Sigmoid colon (tissue), 7 donors: ENCODE measurements around the gene TULP1. TPM values are rescaled to one million over a fixed set of nuclear protein-coding genes. Genes with fewer than 3 reads are reported as not detected.
A peak's percentile ranks its signal among the peaks of the same experiment; 100 is the strongest.

Experiments used
- DNase-seq: peaks from one replicate; pipeline ENCODE4 v3.0.0-alpha.2; 2019
- H3K27ac ChIP-seq, 4 donors: fragments of 200-600 bp; sonication (generic); one replicate each; pipeline ENCODE4 v1.5.1; 2016 to 2019; ENCODE audit warnings: mild to moderate bottlenecking in 1 of 4
- H3K27me3 ChIP-seq, 3 donors: fragments of 200-600 bp; sonication (generic); one replicate each; pipeline ENCODE4 v1.5.1; 2019; ENCODE audit warnings: mild to moderate bottlenecking in 1 of 3
- H3K36me3 ChIP-seq, 4 donors: fragments of 200-600 bp; sonication (generic); one replicate each; pipeline ENCODE4 v1.5.1; 2016 to 2019
- H3K4me1 ChIP-seq, 4 donors: fragments of 200-600 bp; sonication (generic); one replicate each; pipeline ENCODE4 v1.5.1; 2017 to 2019
- H3K4me3 ChIP-seq, 4 donors: fragments of 200-600 bp; sonication (generic); one replicate each; pipeline ENCODE4 v1.5.1; 2017 to 2019; ENCODE audit warnings: mild to moderate bottlenecking in 2 of 4, moderate library complexity in 1 of 4
- H3K9me3 ChIP-seq, 4 donors: fragments of 200-600 bp in 3 of 4; sonication (generic) in 3 of 4; one replicate each; pipeline versions ENCODE4 v1.5.1 to v1.6.1; 2013 to 2019
- EP300 ChIP-seq, 4 donors: sonication (generic); formaldehyde crosslinking; IDR thresholded peaks; one replicate each; pipeline ENCODE4 v1.6.1; 2017; ENCODE audit warnings: antibody characterized with exemption in 4 of 4
- POLR2A ChIP-seq, 2 donors: fragments of 450-650 bp; IDR thresholded peaks; one replicate each; pipeline ENCODE4 v1.6.1; 2016; ENCODE audit warnings: antibody characterized with exemption in 2 of 2, mild to moderate bottlenecking in 2 of 2, moderate library complexity in 2 of 2
- POLR2AphosphoS5 ChIP-seq, 4 donors: sonication (generic); formaldehyde crosslinking; IDR thresholded peaks; one replicate each; pipeline ENCODE4 v1.6.1; 2017; ENCODE audit warnings: antibody characterized with exemption in 4 of 4
- WGBS, 2 donors: extraction: QIAGEN DNeasy Blood & Tissue Kit; methylation state at CpG; one replicate each; pipeline ENCODE4 v1.1.7; 2013; 5-methylcytosine and 5-hydroxymethylcytosine counted together
- intact Hi-C: fragments of 100-400 bp; cut with DNase I; formaldehyde crosslinking; loops from one replicate; pipeline ENCODE4 v1.15.1; 2023
- polyA plus RNA-seq, 3 donors: library from polyadenylated mRNA; stranded (reverse); fragments of 200-250 nt; gene quantifications; one replicate each; pipeline ENCODE4 v1.2.3, GENCODE V29; 2013
- total RNA-seq, 4 donors: library from RNA; depleted of rRNA; stranded (reverse); fragments of >200 nt; gene quantifications; one replicate each; pipeline ENCODE4 v1.1.0, GENCODE V29; 2016
- TF ChIP-seq, protein P1 (sequence below), 4 experiments: fragments of 450-650 bp in 3 of 4; fragments of 200-600 bp in 1 of 4; IDR thresholded peaks; one replicate each; pipeline ENCODE4 v1.5.1; 2016 to 2019; ENCODE audit warnings: antibody characterized with exemption in 4 of 4, mild to moderate bottlenecking in 3 of 4, moderate library complexity in 2 of 4
- donor health status: healthy with polysubstance abuse.
- donor health status: Bipolar disorder and iron deficiency.
- donor health status: healthy.

Gene TULP1
- total and polyA plus RNA-seq, 7 donors = not detected

DNA sequence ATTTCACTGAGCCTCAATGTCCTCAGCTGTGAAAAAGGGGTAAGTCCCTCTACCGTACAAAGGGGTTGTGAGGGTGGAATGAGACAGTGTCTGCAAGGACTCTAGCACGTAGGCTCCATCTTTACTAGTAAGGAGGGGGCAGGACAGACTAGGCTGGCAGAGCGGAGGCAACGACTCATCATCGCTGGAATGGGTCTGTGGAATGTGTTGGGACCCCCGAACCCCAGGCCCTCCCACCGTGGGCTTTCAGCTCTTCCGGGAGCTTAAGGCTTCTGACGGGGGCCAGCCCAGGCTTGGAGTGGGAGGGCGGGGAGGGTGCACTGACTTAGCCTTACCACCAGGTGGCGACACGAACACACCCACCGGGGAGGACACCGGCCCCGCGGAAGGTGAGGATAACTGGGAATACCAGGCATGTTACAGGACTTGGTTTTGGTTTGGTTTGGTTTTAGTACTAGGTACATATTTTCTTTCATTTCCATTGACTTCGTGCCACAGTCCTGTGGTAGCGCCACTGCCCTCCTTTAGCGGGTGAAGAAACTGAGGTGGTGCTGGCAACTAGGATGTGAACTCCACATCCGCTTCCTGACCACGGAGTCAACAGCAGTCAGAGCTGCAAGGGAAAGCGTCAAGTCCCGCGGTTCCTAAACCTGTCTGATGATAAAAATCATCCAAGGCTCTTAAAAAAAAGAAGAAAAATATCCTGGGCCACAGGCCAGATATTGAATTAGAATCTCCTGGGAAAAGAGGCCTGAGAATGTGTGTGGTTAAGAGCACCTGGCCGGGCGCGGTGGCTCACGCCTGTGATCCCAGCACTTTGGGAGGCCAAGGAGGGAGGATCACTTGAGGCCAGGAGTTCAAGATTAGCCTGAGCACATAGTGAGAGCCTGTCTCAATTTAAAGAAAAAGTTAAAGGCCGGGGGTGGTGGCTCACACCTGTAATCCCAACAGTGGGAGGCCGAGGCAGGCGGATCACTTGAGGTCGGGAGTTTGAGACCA lies 10.3 kb upstream of the TULP1 start:
- DNase-seq = peak; percentile 88
- 33 to 37% methylated on average over 32 of the region's 32 CpGs for WGBS, 2 donors
- no peaks in the 10 kb centered on the region for H3K9me3 ChIP-seq
- TF ChIP-seq EP300 (IDR thresholded peaks at IDR 0.05) = no peak
- TF ChIP-seq POLR2A (IDR thresholded peaks at IDR 0.05) = no peak
- TF ChIP-seq, protein P1, sequence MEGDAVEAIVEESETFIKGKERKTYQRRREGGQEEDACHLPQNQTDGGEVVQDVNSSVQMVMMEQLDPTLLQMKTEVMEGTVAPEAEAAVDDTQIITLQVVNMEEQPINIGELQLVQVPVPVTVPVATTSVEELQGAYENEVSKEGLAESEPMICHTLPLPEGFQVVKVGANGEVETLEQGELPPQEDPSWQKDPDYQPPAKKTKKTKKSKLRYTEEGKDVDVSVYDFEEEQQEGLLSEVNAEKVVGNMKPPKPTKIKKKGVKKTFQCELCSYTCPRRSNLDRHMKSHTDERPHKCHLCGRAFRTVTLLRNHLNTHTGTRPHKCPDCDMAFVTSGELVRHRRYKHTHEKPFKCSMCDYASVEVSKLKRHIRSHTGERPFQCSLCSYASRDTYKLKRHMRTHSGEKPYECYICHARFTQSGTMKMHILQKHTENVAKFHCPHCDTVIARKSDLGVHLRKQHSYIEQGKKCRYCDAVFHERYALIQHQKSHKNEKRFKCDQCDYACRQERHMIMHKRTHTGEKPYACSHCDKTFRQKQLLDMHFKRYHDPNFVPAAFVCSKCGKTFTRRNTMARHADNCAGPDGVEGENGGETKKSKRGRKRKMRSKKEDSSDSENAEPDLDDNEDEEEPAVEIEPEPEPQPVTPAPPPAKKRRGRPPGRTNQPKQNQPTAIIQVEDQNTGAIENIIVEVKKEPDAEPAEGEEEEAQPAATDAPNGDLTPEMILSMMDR (IDR thresholded peaks at IDR 0.05) = peak; percentile 89 to 100 (median 96)
- no peak for TF ChIP-seq POLR2AphosphoS5 (IDR thresholded peaks at IDR 0.05)
- no peaks in the 10 kb centered on the region for H3K36me3 ChIP-seq
- H3K27ac ChIP-seq = no peak overlapping the region
- H3K27me3 ChIP-seq = no peaks in the 10 kb centered on the region
- peaks cover 0 to 9% (median 2%) of the 10 kb centered on the region in 4 donors for H3K4me1 ChIP-seq
- intact Hi-C loops = loop anchor here (1.0 to 10.0 kb wide), 4 partner anchors 62 to 214 kb away; partner anchors contain the start of genes ARMC12 and FKBP5
- peak overlapping the region in 1 of 4 donors; percentile 26 for H3K4me3 ChIP-seq

GRCh38 chr6:35522151-35522550 lies 9.5 kb upstream of the TULP1 start:
- Histone ChIP-seq H3K4me3 (no peak overlapping the region), H3K27me3 (no peaks in the 10 kb centered on the region), H3K27ac (no peak overlapping the region), H3K9me3 (no peaks in the 10 kb centered on the region), H3K4me1 (peaks cover 0 to 9% (median 2%) of the 10 kb centered on the region in 4 donors), H3K36me3 (no peaks in the 10 kb centered on the region)
- WGBS, 2 donors = 82 to 86% methylated on average over 12 of the region's 12 CpGs
- DNase-seq = no peak
- TF ChIP-seq, protein P1 (IDR thresholded peaks at IDR 0.05) = no peak
- TF ChIP-seq EP300 (IDR thresholded peaks at IDR 0.05) = no peak
- TF ChIP-seq POLR2A (IDR thresholded peaks at IDR 0.05) = no peak
- no peak for TF ChIP-seq POLR2AphosphoS5 (IDR thresholded peaks at IDR 0.05)
- intact Hi-C loops = loop anchor here (1.0 to 10.0 kb wide), 4 partner anchors 63 to 215 kb away; partner anchors contain the start of genes ARMC12 and FKBP5

GRCh38 chr6:35521235-35521634 lies 8.5 kb upstream of the TULP1 start:
- Histone ChIP-seq H3K36me3 (no peaks in the 10 kb centered on the region), H3K4me1 (peaks cover 0 to 9% (median 2%) of the 10 kb centered on the region in 4 donors), H3K9me3 (no peaks in the 10 kb centered on the region), H3K27ac (no peak overlapping the region), H3K27me3 (no peaks in the 10 kb centered on the region), H3K4me3 (no peak overlapping the region)
- WGBS, 2 donors = 94 to 95% methylated on average over 4 of the region's 4 CpGs
- no peak for TF ChIP-seq POLR2AphosphoS5 (IDR thresholded peaks at IDR 0.05)
- no peak for TF ChIP-seq EP300 (IDR thresholded peaks at IDR 0.05)
- no peak for TF ChIP-seq POLR2A (IDR thresholded peaks at IDR 0.05)
- TF ChIP-seq, protein P1 (IDR thresholded peaks at IDR 0.05) = no peak
- intact Hi-C loops = loop anchor here (5.0 to 10.0 kb wide), 2 partner anchors 104 to 166 kb away; partner anchors contain the start of gene FKBP5
- DNase-seq = no peak

GRCh38 chr6:35519313-35520015 lies 6.8 kb upstream of the TULP1 start:
- 87 to 90% methylated on average over 9 of the region's 9 CpGs for WGBS, 2 donors
- TF ChIP-seq, protein P1 (IDR thresholded peaks at IDR 0.05) = no peak
- TF ChIP-seq POLR2AphosphoS5 (IDR thresholded peaks at IDR 0.05) = no peak
- intact Hi-C loops = loop anchor here (5.0 to 10.0 kb wide), 2 partner anchors 105 to 168 kb away; partner anchors contain the start of gene FKBP5
- no peaks in the 10 kb centered on the region for H3K36me3 ChIP-seq
- H3K9me3 ChIP-seq = no peaks in the 10 kb centered on the region
- no peak for DNase-seq
- H3K4me1 ChIP-seq = peaks cover 0 to 9% (median 2%) of the 10 kb centered on the region in 4 donors
- H3K27me3 ChIP-seq = no peaks in the 10 kb centered on the region
- no peak overlapping the region for H3K4me3 ChIP-seq
- H3K27ac ChIP-seq = no peak overlapping the region
